ENCODE data around the gene FER. TPM values are rescaled to one million over a fixed set of nuclear protein-coding genes. Genes with fewer than 3 reads are reported as not detected.

Gene FER
- polyA plus RNA-seq, 1 donor (not counting 4 experiments of a cell fraction or from before 2014, with no cell fraction given): 17.1 TPM

DNA sequence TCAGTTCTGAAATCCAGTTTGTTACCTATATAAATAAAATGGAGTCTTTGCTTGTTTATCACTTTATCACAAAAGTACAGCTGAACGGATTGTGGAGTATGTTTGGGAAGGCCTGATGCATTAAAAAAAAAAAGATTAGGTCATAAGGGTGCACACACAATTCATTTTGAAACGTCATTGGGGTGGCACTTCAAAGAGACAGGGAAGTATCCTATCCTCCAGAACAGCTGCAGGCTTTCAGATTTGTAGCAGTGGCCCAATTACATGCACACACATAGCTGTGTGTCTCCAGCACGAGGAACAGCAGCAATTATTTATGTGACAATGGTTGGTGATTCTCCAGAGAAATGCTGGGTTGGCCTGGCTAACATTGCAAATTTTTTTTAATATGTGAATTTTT lies 46.8 kb upstream of the FER start:
- no peak overlapping the region for H3K4me2 ChIP-seq (ENCODE audit: control insufficient read depth, extremely low read depth, insufficient read depth, low read depth, low read length)
- no peak overlapping the region for H3K4me3 ChIP-seq (ENCODE audit: control insufficient read depth in 2 of 3, extremely low read depth in 1 of 3, insufficient read depth in 2 of 3, low read depth in 1 of 3, low read length in 3 of 3)
- no peaks in the 10 kb centered on the region for H3K36me3 ChIP-seq (ENCODE audit: control insufficient read depth in 2 of 2, extremely low read depth in 1 of 2, insufficient read depth in 2 of 2, low read length in 2 of 2)
- no peak overlapping the region for H3K27ac ChIP-seq (ENCODE audit: control insufficient read depth, insufficient read depth, low read length)
- no peak for DNase-seq (ENCODE audit: low read depth, low spot score)
- no peak overlapping the region for H2AFZ ChIP-seq (ENCODE audit: control insufficient read depth, low read length)
- H3K9ac ChIP-seq (ENCODE audit: control insufficient read depth, extremely low read depth, insufficient read depth, low read length): no peak overlapping the region
- H3K9me3 ChIP-seq (ENCODE audit: control insufficient read depth, low read depth, low read length): no peaks in the 10 kb centered on the region
- no peaks in the 10 kb centered on the region for H3K4me1 ChIP-seq (ENCODE audit: control insufficient read depth, extremely low read depth, insufficient read depth, low read length)
- FAIRE-seq: no peak
- H3K9me1 ChIP-seq (ENCODE audit: control insufficient read depth, extremely low read depth, insufficient read depth, low read length): no peaks in the 10 kb centered on the region
- no peak for TF ChIP-seq EZH2 (IDR thresholded peaks at IDR 0.05; ENCODE audit: low read length)
- TF ChIP-seq, protein P1, sequence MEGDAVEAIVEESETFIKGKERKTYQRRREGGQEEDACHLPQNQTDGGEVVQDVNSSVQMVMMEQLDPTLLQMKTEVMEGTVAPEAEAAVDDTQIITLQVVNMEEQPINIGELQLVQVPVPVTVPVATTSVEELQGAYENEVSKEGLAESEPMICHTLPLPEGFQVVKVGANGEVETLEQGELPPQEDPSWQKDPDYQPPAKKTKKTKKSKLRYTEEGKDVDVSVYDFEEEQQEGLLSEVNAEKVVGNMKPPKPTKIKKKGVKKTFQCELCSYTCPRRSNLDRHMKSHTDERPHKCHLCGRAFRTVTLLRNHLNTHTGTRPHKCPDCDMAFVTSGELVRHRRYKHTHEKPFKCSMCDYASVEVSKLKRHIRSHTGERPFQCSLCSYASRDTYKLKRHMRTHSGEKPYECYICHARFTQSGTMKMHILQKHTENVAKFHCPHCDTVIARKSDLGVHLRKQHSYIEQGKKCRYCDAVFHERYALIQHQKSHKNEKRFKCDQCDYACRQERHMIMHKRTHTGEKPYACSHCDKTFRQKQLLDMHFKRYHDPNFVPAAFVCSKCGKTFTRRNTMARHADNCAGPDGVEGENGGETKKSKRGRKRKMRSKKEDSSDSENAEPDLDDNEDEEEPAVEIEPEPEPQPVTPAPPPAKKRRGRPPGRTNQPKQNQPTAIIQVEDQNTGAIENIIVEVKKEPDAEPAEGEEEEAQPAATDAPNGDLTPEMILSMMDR (optimal IDR thresholded peaks at IDR 0.05 in 1 of 3, IDR thresholded peaks at IDR 0.05 in 1 of 3, conservative IDR thresholded peaks at IDR 0.05 in 1 of 3; ENCODE audit: extremely low read depth in 1 of 3, insufficient read depth in 2 of 3, low read length in 3 of 3): no peak
- no peaks in the 10 kb centered on the region for H3K27me3 ChIP-seq (ENCODE audit: control insufficient read depth, extremely low read depth, insufficient read depth, low read length)
- dilution Hi-C loops (cut with MboI; ENCODE audit: extremely low pct_ligation_motif_present, low sequenced_read_pairs): no loop called here
- H4K20me1 ChIP-seq (ENCODE audit: control insufficient read depth, extremely low read depth, insufficient read depth, low read length): no peaks in the 10 kb centered on the region
- H3K79me2 ChIP-seq (ENCODE audit: control insufficient read depth, insufficient read depth, low read length): no peaks in the 10 kb centered on the region

DNA sequence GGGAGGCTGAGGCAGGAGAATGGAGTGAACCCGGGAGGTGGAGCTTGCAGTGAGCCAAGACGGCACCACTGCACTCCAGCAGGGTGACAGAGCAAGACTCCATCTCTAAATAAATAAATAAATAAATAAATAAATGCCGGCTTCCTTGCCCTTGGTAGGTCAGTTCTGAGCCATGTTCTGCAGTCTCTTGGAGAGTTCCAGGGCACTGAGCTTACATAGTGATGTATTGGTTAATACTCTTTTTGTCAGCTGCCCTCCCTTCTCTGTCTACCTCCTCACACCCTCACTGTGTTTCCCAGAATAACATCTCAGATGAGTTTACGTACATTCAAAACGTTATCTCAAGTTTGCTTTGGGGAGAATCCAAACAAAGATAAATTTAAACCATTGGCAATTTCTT lies 45.2 kb upstream of the FER start:
- DNase-seq (ENCODE audit: low read depth, low spot score): no peak
- dilution Hi-C loops (cut with MboI; ENCODE audit: extremely low pct_ligation_motif_present, low sequenced_read_pairs): no loop called here
- no peak for TF ChIP-seq EZH2 (IDR thresholded peaks at IDR 0.05; ENCODE audit: low read length)
- TF ChIP-seq, protein P1 (optimal IDR thresholded peaks at IDR 0.05 in 1 of 3, IDR thresholded peaks at IDR 0.05 in 1 of 3, conservative IDR thresholded peaks at IDR 0.05 in 1 of 3; ENCODE audit: extremely low read depth in 1 of 3, insufficient read depth in 2 of 3, low read length in 3 of 3): no peak
- H3K9me3 ChIP-seq (ENCODE audit: control insufficient read depth, low read depth, low read length): no peaks in the 10 kb centered on the region
- no peak overlapping the region for H3K4me2 ChIP-seq (ENCODE audit: control insufficient read depth, extremely low read depth, insufficient read depth, low read depth, low read length)
- no peaks in the 10 kb centered on the region for H3K36me3 ChIP-seq (ENCODE audit: control insufficient read depth in 2 of 2, extremely low read depth in 1 of 2, insufficient read depth in 2 of 2, low read length in 2 of 2)
- H2AFZ ChIP-seq (ENCODE audit: control insufficient read depth, low read length): no peak overlapping the region
- no peak for FAIRE-seq
- H3K9me1 ChIP-seq (ENCODE audit: control insufficient read depth, extremely low read depth, insufficient read depth, low read length): no peaks in the 10 kb centered on the region
- no peak overlapping the region for H3K27ac ChIP-seq (ENCODE audit: control insufficient read depth, insufficient read depth, low read length)
- no peaks in the 10 kb centered on the region for H3K4me1 ChIP-seq (ENCODE audit: control insufficient read depth, extremely low read depth, insufficient read depth, low read length)
- no peaks in the 10 kb centered on the region for H3K27me3 ChIP-seq (ENCODE audit: control insufficient read depth, extremely low read depth, insufficient read depth, low read length)
- H3K9ac ChIP-seq (ENCODE audit: control insufficient read depth, extremely low read depth, insufficient read depth, low read length): no peak overlapping the region
- no peak overlapping the region for H3K4me3 ChIP-seq (ENCODE audit: control insufficient read depth in 2 of 3, extremely low read depth in 1 of 3, insufficient read depth in 2 of 3, low read depth in 1 of 3, low read length in 3 of 3)
- H3K79me2 ChIP-seq (ENCODE audit: control insufficient read depth, insufficient read depth, low read length): no peaks in the 10 kb centered on the region
- H4K20me1 ChIP-seq (ENCODE audit: control insufficient read depth, extremely low read depth, insufficient read depth, low read length): no peaks in the 10 kb centered on the region

All from keratinocyte (primary cell).